ENCODE data around the gene SIVA1.

- TF ChIP-seq, protein P1, sequence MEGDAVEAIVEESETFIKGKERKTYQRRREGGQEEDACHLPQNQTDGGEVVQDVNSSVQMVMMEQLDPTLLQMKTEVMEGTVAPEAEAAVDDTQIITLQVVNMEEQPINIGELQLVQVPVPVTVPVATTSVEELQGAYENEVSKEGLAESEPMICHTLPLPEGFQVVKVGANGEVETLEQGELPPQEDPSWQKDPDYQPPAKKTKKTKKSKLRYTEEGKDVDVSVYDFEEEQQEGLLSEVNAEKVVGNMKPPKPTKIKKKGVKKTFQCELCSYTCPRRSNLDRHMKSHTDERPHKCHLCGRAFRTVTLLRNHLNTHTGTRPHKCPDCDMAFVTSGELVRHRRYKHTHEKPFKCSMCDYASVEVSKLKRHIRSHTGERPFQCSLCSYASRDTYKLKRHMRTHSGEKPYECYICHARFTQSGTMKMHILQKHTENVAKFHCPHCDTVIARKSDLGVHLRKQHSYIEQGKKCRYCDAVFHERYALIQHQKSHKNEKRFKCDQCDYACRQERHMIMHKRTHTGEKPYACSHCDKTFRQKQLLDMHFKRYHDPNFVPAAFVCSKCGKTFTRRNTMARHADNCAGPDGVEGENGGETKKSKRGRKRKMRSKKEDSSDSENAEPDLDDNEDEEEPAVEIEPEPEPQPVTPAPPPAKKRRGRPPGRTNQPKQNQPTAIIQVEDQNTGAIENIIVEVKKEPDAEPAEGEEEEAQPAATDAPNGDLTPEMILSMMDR (tag by site-specific recombination; IDR thresholded peaks at IDR 0.05): no peak
- TF ChIP-seq ZNF23 (tag by site-specific recombination; IDR thresholded peaks at IDR 0.05; ENCODE audit: borderline replicate concordance) (no peak), ZBTB49 (tag by site-specific recombination; IDR thresholded peaks at IDR 0.05; ENCODE audit: low read depth) (no peak), ZBTB21 (tag by site-specific recombination; IDR thresholded peaks at IDR 0.05) (no peak), TSHZ1 (tag by site-specific recombination; IDR thresholded peaks at IDR 0.05; ENCODE audit: borderline replicate concordance) (no peak)
- TF ChIP-seq, protein P2, sequence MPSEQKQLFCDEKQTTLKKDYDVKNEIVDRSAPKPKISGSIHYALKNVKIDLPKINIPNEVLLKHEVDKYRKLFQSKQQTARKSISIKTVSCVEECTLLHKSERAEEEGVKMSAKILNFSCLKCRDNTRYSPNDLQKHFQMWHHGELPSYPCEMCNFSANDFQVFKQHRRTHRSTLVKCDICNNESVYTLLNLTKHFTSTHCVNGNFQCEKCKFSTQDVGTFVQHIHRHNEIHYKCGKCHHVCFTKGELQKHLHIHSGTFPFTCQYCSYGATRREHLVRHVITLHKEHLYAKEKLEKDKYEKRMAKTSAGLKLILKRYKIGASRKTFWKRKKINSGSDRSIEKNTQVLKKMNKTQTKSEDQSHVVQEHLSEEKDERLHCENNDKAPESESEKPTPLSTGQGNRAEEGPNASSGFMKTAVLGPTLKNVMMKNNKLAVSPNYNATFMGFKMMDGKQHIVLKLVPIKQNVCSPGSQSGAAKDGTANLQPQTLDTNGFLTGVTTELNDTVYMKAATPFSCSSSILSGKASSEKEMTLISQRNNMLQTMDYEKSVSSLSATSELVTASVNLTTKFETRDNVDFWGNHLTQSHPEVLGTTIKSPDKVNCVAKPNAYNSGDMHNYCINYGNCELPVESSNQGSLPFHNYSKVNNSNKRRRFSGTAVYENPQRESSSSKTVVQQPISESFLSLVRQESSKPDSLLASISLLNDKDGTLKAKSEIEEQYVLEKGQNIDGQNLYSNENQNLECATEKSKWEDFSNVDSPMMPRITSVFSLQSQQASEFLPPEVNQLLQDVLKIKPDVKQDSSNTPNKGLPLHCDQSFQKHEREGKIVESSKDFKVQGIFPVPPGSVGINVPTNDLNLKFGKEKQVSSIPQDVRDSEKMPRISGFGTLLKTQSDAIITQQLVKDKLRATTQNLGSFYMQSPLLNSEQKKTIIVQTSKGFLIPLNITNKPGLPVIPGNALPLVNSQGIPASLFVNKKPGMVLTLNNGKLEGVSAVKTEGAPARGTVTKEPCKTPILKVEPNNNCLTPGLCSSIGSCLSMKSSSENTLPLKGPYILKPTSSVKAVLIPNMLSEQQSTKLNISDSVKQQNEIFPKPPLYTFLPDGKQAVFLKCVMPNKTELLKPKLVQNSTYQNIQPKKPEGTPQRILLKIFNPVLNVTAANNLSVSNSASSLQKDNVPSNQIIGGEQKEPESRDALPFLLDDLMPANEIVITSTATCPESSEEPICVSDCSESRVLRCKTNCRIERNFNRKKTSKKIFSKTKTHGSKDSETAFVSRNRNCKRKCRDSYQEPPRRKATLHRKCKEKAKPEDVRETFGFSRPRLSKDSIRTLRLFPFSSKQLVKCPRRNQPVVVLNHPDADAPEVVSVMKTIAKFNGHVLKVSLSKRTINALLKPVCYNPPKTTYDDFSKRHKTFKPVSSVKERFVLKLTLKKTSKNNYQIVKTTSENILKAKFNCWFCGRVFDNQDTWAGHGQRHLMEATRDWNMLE (tag by site-specific recombination; conservative IDR thresholded peaks at IDR 0.05; ENCODE audit: low read depth): no peak
Observed at GRCh38 chr14:104752423-104752734, 568 bp upstream of the SIVA1 start.
